Prostate gland (tissue), 2 donors: ENCODE results near the gene ADAMTS17.

Experiments
- POLR2A ChIP-seq: fragments of 450-650 bp; IDR thresholded peaks from one replicate; pipeline ENCODE4 v1.6.1; 2016; ENCODE audit warnings: antibody characterized with exemption, mild to moderate bottlenecking
- POLR2AphosphoS5 ChIP-seq: sonication (generic); formaldehyde crosslinking; IDR thresholded peaks from one replicate; pipeline ENCODE4 v1.6.1; 2017; ENCODE audit warnings: antibody characterized with exemption
- TF ChIP-seq, protein P1 (sequence below), 4 experiments: fragments of 200-600 bp in 2 of 4; fragments of 450-650 bp in 2 of 4; sonication (generic) in 2 of 4; IDR thresholded peaks; 1 replicate in 3 of 4; 2 replicates in 1 of 4; pipeline ENCODE4 v1.5.1; 2016 to 2019; ENCODE audit warnings: antibody characterized with exemption in 4 of 4, mild to moderate bottlenecking in 2 of 4, moderate library complexity in 2 of 4

DNA sequence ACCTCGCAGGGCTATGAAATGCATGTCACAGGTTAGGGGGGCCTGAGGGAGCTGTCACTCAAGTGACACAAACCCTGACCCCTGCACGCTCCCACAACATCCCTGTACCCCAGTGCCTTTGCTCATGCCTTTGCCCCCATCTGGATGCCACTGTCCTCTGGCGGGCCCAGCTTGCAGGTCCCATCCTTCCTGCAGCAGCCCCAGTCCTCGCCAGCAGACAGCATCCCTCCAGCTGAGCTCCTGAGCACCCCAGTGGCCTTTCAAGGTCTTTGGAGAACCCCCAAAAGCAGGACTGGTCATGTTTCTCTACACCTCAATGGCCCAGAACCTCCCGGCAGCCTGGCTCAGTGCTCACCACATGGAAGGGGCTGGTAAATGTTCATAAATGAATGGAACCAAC is 170.4 kb downstream of the ADAMTS17 start:
- TF ChIP-seq POLR2A (no peak), POLR2AphosphoS5 (no peak)
- TF ChIP-seq, protein P1, sequence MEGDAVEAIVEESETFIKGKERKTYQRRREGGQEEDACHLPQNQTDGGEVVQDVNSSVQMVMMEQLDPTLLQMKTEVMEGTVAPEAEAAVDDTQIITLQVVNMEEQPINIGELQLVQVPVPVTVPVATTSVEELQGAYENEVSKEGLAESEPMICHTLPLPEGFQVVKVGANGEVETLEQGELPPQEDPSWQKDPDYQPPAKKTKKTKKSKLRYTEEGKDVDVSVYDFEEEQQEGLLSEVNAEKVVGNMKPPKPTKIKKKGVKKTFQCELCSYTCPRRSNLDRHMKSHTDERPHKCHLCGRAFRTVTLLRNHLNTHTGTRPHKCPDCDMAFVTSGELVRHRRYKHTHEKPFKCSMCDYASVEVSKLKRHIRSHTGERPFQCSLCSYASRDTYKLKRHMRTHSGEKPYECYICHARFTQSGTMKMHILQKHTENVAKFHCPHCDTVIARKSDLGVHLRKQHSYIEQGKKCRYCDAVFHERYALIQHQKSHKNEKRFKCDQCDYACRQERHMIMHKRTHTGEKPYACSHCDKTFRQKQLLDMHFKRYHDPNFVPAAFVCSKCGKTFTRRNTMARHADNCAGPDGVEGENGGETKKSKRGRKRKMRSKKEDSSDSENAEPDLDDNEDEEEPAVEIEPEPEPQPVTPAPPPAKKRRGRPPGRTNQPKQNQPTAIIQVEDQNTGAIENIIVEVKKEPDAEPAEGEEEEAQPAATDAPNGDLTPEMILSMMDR (IDR thresholded peaks at IDR 0.05), result no peak
